Testis (tissue), 2 donors: ENCODE data around the gene FBP2.

Source experiments
- POLR2A ChIP-seq: fragments of 450-650 bp; IDR thresholded peaks from one replicate; pipeline ENCODE4 v1.6.1; 2017; ENCODE audit warnings: antibody characterized with exemption, mild to moderate bottlenecking, moderate library complexity
- TF ChIP-seq, protein P1 (sequence below), 3 experiments: fragments of 450-650 bp in 2 of 3; fragments of 200-600 bp in 1 of 3; sonication (generic) in 1 of 3; IDR thresholded peaks; one replicate each; pipeline ENCODE4 v1.5.1; 2016 to 2019; ENCODE audit warnings: antibody characterized with exemption in 3 of 3, mild to moderate bottlenecking in 2 of 3, moderate library complexity in 1 of 3

- TF ChIP-seq, protein P1, sequence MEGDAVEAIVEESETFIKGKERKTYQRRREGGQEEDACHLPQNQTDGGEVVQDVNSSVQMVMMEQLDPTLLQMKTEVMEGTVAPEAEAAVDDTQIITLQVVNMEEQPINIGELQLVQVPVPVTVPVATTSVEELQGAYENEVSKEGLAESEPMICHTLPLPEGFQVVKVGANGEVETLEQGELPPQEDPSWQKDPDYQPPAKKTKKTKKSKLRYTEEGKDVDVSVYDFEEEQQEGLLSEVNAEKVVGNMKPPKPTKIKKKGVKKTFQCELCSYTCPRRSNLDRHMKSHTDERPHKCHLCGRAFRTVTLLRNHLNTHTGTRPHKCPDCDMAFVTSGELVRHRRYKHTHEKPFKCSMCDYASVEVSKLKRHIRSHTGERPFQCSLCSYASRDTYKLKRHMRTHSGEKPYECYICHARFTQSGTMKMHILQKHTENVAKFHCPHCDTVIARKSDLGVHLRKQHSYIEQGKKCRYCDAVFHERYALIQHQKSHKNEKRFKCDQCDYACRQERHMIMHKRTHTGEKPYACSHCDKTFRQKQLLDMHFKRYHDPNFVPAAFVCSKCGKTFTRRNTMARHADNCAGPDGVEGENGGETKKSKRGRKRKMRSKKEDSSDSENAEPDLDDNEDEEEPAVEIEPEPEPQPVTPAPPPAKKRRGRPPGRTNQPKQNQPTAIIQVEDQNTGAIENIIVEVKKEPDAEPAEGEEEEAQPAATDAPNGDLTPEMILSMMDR (IDR thresholded peaks at IDR 0.05) = no peak
- TF ChIP-seq POLR2A = no peak
These were observed 60.5 kb downstream of the FBP2 start for GRCh38 chr9:94533155-94533554.
